NT2/D1 (cell line): Measurements from ENCODE around the gene SDF2.

Source experiments
- YY1 ChIP-seq: IDR thresholded peaks from 2 replicates; pipeline ENCODE4 v1.6.1; 2011; ENCODE audit not compliant: insufficient read length, insufficient read depth
- ZNF274 ChIP-seq: IDR thresholded peaks from 2 replicates; pipeline ENCODE4 v1.6.1; 2011; ENCODE audit warnings: mild to moderate bottlenecking, low read depth, low read length

DNA sequence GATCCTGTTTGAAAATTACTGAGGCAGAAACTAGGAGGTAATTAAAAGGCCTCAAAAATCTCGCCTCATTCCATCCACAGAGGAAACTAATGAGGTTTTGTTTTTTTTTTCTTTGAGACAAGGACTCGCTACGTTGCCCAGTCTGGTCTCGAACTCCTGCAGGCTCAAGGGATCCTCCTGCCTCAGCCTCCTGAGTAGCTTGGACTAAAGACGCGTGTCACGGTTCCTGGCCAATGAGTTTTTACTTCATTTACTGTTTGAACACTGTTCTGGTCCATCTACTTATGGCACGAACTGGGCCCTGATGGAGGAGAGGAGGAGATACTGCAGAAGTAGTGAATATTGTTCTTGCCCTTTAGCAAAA lies 16.1 kb downstream of the SDF2 start:
- no peak for TF ChIP-seq YY1
- no peak for TF ChIP-seq ZNF274
